Kidney (tissue), 14 donors: ENCODE data around the gene NXPH3. TPM values are rescaled to one million over a fixed set of nuclear protein-coding genes. Genes with fewer than 3 reads are reported as not detected.

ENCODE experiments used
- DNase-seq, 5 donors: peaks; one replicate each; pipeline ENCODE4 v3.0.0-alpha.2; 2013 to 2020
- FAIRE-seq: peaks from 2 replicates; lab custom pipeline; 2012; peaks lifted over from hg19 to GRCh38; lab: Jason Lieb, UNC
- H3K27ac ChIP-seq, 2 donors: one replicate each; pipeline ENCODE4 v1.7.0; 2013; ENCODE audit warnings: low read depth in 2 of 2, low read length in 2 of 2, inconsistent platforms in 1 of 2
- H3K27me3 ChIP-seq: one replicate; pipeline ENCODE4 v1.7.1; 2013; ENCODE audit warnings: low read length, inconsistent platforms; ENCODE audit not compliant: control insufficient read depth, insufficient read depth
- H3K36me3 ChIP-seq, 3 donors: one replicate each; pipeline versions ENCODE4 v1.7.0 to v1.7.1; 2013; ENCODE audit warnings: low read length in 3 of 3, control low read depth in 1 of 3, inconsistent platforms in 1 of 3; ENCODE audit not compliant: insufficient read depth in 3 of 3, control insufficient read depth in 2 of 3
- H3K4me1 ChIP-seq, 3 donors: one replicate each; pipeline versions ENCODE4 v1.7.0 to v1.7.1; 2013; ENCODE audit warnings: low read length in 3 of 3, inconsistent platforms in 1 of 3, low read depth in 1 of 3; ENCODE audit not compliant: control insufficient read depth in 2 of 3, insufficient read depth in 2 of 3
- H3K4me3 ChIP-seq, 3 donors: one replicate each; pipeline versions ENCODE4 v1.7.0 to v1.8.1; 2013; ENCODE audit warnings: low read length in 3 of 3, control low read depth in 1 of 3, inconsistent platforms in 1 of 3
- H3K9ac ChIP-seq, 3 donors: one replicate each; pipeline versions ENCODE4 v1.7.0 to v1.7.1; 2013; ENCODE audit warnings: low read length in 3 of 3, control low read depth in 1 of 3, inconsistent platforms in 1 of 3
- H3K9me3 ChIP-seq, 3 donors: one replicate each; pipeline versions ENCODE4 v1.7.0 to v1.7.1; 2013; ENCODE audit warnings: low read length in 3 of 3, control low read depth in 1 of 3, inconsistent platforms in 1 of 3; ENCODE audit not compliant: control insufficient read depth in 2 of 3, insufficient read depth in 1 of 3
- CTCF ChIP-seq: IDR thresholded peaks from 3 replicates; pipeline ENCODE4 v1.5.1; 2012; ENCODE audit warnings: mild to moderate bottlenecking, moderate library complexity, borderline replicate concordance; ENCODE audit not compliant: insufficient read depth; ENCODE audit errors: extremely low read depth
- intact Hi-C: fragments of 100-400 bp; cut with DNase I; formaldehyde crosslinking; loops from one replicate; pipeline ENCODE4 v1.11.1; 2022
- polyA plus RNA-seq: library from polyadenylated mRNA; stranded (reverse); fragments of 350-450 nt; fragmentation: Illumina TruSeq; extraction: RNeasy Lipid Tissue Mini Kit (QIAGEN cat#74804); gene quantifications from one replicate; pipeline ENCODE4 v1.2.3, GENCODE V29; 2014; ENCODE audit warnings: low read depth, low replicate concordance; ENCODE audit not compliant: insufficient read depth
- total RNA-seq: library from RNA; stranded (reverse); fragmentation: NEBNext Ultra II Directional; extraction: Animal tissue kit (Norgen Biotek cat#: 25700); gene quantifications from one replicate; pipeline ENCODE4 v1.2.1, GENCODE V29; 2021
- donor health status: control.
- donor health status: control.
- donor health status: control.
- donor health status: control.
- donor health status: control.
- donor health status: DM: yes; HTN: yes; CAD: no.
- donor health status: Normal renal cell carcinoma (clear cell type).

NXPH3 gene
- total and polyA plus RNA-seq, 2 donors from 2014 or later, result 0.98 to 1.2 TPM

- intact Hi-C loops, result no loop called here
- FAIRE-seq (no peak), DNase-seq (peak in 1 of 5 donors; percentile 64)
- Histone ChIP-seq H3K27me3 (no peaks in the 10 kb centered on the region), H3K27ac (no peak overlapping the region), H3K4me3 (no peak overlapping the region), H3K36me3 (no peaks in the 10 kb centered on the region), H3K4me1 (peaks cover 0 to 2% (median 0%) of the 10 kb centered on the region in 3 donors), H3K9me3 (no peaks in the 10 kb centered on the region), H3K9ac (no peak overlapping the region)
- TF ChIP-seq CTCF, result no peak
These were observed 27.6 kb upstream of the NXPH3 start for GRCh38 chr17:49548051-49548505.

- no peak overlapping the region for H3K9ac ChIP-seq
- DNase-seq, result no peak
- H3K27ac ChIP-seq, result no peak overlapping the region
- no peaks in the 10 kb centered on the region for H3K27me3 ChIP-seq
- peak; percentile 41 for TF ChIP-seq CTCF
- H3K9me3 ChIP-seq, result no peaks in the 10 kb centered on the region
- FAIRE-seq, result no peak
- H3K4me3 ChIP-seq, result no peak overlapping the region
- peaks cover 0 to 2% (median 0%) of the 10 kb centered on the region in 3 donors for H3K4me1 ChIP-seq
- no peaks in the 10 kb centered on the region for H3K36me3 ChIP-seq
- intact Hi-C loops, result no loop called here
These were observed 27.0 kb upstream of the NXPH3 start for GRCh38 chr17:49548506-49549310.

GRCh38 chr17:49549311-49549605 is 26.4 kb upstream of the NXPH3 start:
- FAIRE-seq (no peak), DNase-seq (no peak)
- no peak overlapping the region for H3K9ac ChIP-seq
- intact Hi-C loops, result no loop called here
- H3K27ac ChIP-seq, result no peak overlapping the region
- no peak for TF ChIP-seq CTCF
- H3K36me3 ChIP-seq, result no peaks in the 10 kb centered on the region
- H3K9me3 ChIP-seq, result no peaks in the 10 kb centered on the region
- H3K27me3 ChIP-seq, result no peaks in the 10 kb centered on the region
- H3K4me1 ChIP-seq, result peaks cover 0 to 2% (median 0%) of the 10 kb centered on the region in 3 donors
- no peak overlapping the region for H3K4me3 ChIP-seq
